GM12878 (cell line): ENCODE data around the gene SELENOV. TPM values are rescaled to one million over a fixed set of nuclear protein-coding genes. Genes with fewer than 3 reads are reported as not detected.
A peak's percentile ranks its signal among the peaks of the same experiment; 100 is the strongest.

Experiments
- ATAC-seq: fragments of 200-7000 bp; cut with Tn5 transposase; 3 replicates; pipeline ENCODE4 v1.9.1; 2020; ENCODE audit warnings: mild to moderate bottlenecking, moderate library complexity
- BruUV-seq: library from RNA; stranded (reverse); fragments of 400-500 nt; replicated peaks from 2 replicates; lab custom pipeline; 2021; lab: Mats Ljungman, UMichigan
- CTCF ChIA-PET: fragments of 300-600 bp; sonication (Branson Sonifier 250); formaldehyde crosslinking; extraction: SDS; loops from one replicate; lab custom pipeline; 2021; ENCODE audit warnings: inconsistent platforms; lab: Yijun Ruan, JAX
- POLR2A ChIA-PET: fragments of 350-600 bp; formaldehyde crosslinking; extraction: SDS; loops from one replicate; lab custom pipeline; 2021; ENCODE audit warnings: inconsistent platforms; lab: Charles Lee
- RAD21 ChIA-PET: fragments of 300-600 bp; sonication (Branson Sonifier 250); formaldehyde crosslinking; loops from one replicate; lab custom pipeline; 2023; ENCODE audit warnings: antibody characterized with exemption; ENCODE audit not compliant: unreplicated experiment; lab: Charles Lee
- SMC1A ChIA-PET: fragments of 300-600 bp; sonication (Branson Sonifier 250); formaldehyde crosslinking; loops from one replicate; lab custom pipeline; 2023; ENCODE audit not compliant: unreplicated experiment, uncharacterized antibody; lab: Charles Lee
- DNase-seq: peaks from one replicate; pipeline ENCODE4 v3.0.0-alpha.2; 2011; ENCODE audit warnings: low read depth, low spot score
- FAIRE-seq: peaks from 3 replicates; lab custom pipeline; 2011; peaks lifted over from hg19 to GRCh38; lab: Jason Lieb, UNC
- H2AFZ ChIP-seq: 2 replicates; pipeline ENCODE4 v1.6.0; 2011; ENCODE audit warnings: low read depth, low read length, control low read depth; ENCODE audit not compliant: control insufficient read depth
- H3K27ac ChIP-seq: 2 replicates; pipeline ENCODE4 v1.5.1; 2011; ENCODE audit warnings: control low read depth; ENCODE audit not compliant: control insufficient read depth, insufficient read depth
- H3K27me3 ChIP-seq, 2 experiments: replicated peaks in 1 of 2; 2 replicates each; pipeline versions ENCODE4 v1.6.0 to v1.6.1; 2011; ENCODE audit warnings: low read length in 1 of 2; ENCODE audit not compliant: control insufficient read depth in 2 of 2, insufficient read depth in 2 of 2
- H3K36me3 ChIP-seq, 2 experiments: 2 replicates each; pipeline ENCODE4 v1.5.1; 2011; ENCODE audit warnings: low read length in 1 of 2; ENCODE audit not compliant: control insufficient read depth in 2 of 2, insufficient read depth in 2 of 2
- H3K4me1 ChIP-seq: 2 replicates; pipeline ENCODE4 v1.6.1; 2011; ENCODE audit warnings: mild to moderate bottlenecking, low read length, moderate library complexity, mixed read lengths; ENCODE audit not compliant: control insufficient read depth, insufficient read depth
- H3K4me2 ChIP-seq: 2 replicates; pipeline ENCODE4 v1.6.0; 2011; ENCODE audit warnings: control low read depth; ENCODE audit not compliant: control insufficient read depth, insufficient read depth
- H3K4me3 ChIP-seq: fragments of 200-600 bp; sonication (generic); 2 replicates; pipeline ENCODE4 v1.5.1; 2016
- H3K79me2 ChIP-seq: 2 replicates; pipeline ENCODE4 v1.6.0; 2011; ENCODE audit warnings: low read length; ENCODE audit not compliant: control insufficient read depth, insufficient read depth
- H3K9ac ChIP-seq: 2 replicates; pipeline ENCODE4 v1.8.0; 2011; ENCODE audit warnings: low read length, control low read depth, mixed read lengths; ENCODE audit not compliant: control insufficient read depth, insufficient read depth
- H3K9me3 ChIP-seq: replicated peaks from 3 replicates; pipeline ENCODE4 v1.5.1; 2011; ENCODE audit warnings: mild to moderate bottlenecking, low read length; ENCODE audit not compliant: control insufficient read depth, insufficient read depth
- H4K20me1 ChIP-seq: 2 replicates; pipeline ENCODE4 v1.6.0; 2011; ENCODE audit not compliant: control insufficient read depth, insufficient read depth
- BCLAF1 ChIP-seq: fragments of 450-650 bp; IDR thresholded peaks from 2 replicates; pipeline ENCODE4 v1.6.1; 2017; ENCODE audit warnings: antibody characterized with exemption, mild to moderate bottlenecking, moderate library complexity
- FOS ChIP-seq: IDR thresholded peaks from 3 replicates; pipeline ENCODE4 v1.6.1; 2011; ENCODE audit warnings: borderline replicate concordance; ENCODE audit not compliant: insufficient read length; ENCODE audit errors: extremely low read depth
- IKZF2 ChIP-seq, 2 experiments: fragments of 450-650 bp; IDR thresholded peaks; 2 replicates each; pipeline ENCODE4 v1.6.1; 2017; ENCODE audit warnings: mild to moderate bottlenecking in 2 of 2, moderate library complexity in 2 of 2
- NFYB ChIP-seq: IDR thresholded peaks from 2 replicates; pipeline ENCODE4 v1.6.1; 2011; ENCODE audit warnings: low read depth, mild to moderate bottlenecking, low read length, improper control_type of control experiment, moderate library complexity; ENCODE audit not compliant: insufficient read depth
- REST ChIP-seq: IDR thresholded peaks from 2 replicates; pipeline ENCODE4 v1.6.1; 2012; ENCODE audit warnings: mild to moderate bottlenecking, low read depth, low read length
- RUNX3 ChIP-seq: IDR thresholded peaks from 2 replicates; pipeline ENCODE4 v1.6.1; 2012; ENCODE audit warnings: low read length, inconsistent platforms
- ZNF274 ChIP-seq: IDR thresholded peaks from one replicate; pipeline ENCODE4 v1.8.0; 2011; ENCODE audit not compliant: insufficient read length, insufficient read depth
- ZNF622 ChIP-seq: fragments of 450-650 bp; IDR thresholded peaks from 2 replicates; pipeline ENCODE4 v1.6.1; 2017; ENCODE audit warnings: mild to moderate bottlenecking, inconsistent platforms
- WGBS: methylation state at CpG from one replicate; pipeline ENCODE4 v1.1.6; 2016; ENCODE audit warnings: low lambda C conversion rate; ENCODE audit not compliant: insufficient replicate concordance, insufficient coverage; ENCODE audit errors: missing lambda C conversion rate; 5-methylcytosine and 5-hydroxymethylcytosine counted together
- in situ Hi-C: fragments of 300-500 bp; cut with MboI; formaldehyde crosslinking; loops from 9 replicates; pipeline ENCODE4 v1.14.3; 2018; ENCODE audit warnings: mixed read lengths
- intact Hi-C: fragments of 100-400 bp; cut with micrococcal nuclease; formaldehyde crosslinking; loops from one replicate; pipeline ENCODE4 v1.14.2; 2022; ENCODE audit not compliant: unreplicated experiment
- polyA plus RNA-seq, 11 experiments: library from polyadenylated mRNA; depleted of rRNA in 4 of 11; unstranded in 6 of 11; stranded (reverse) in 5 of 11; fragments of >200 nt; fragmentation: Nextera tagmentation in 4 of 11; fragmentation: Illumina TruSeq in 1 of 11; extraction: Ambion mirVana in 4 of 11; extraction: Trizol in 1 of 11; gene quantifications; 1 replicate in 1 of 11; 2 replicates in 10 of 11; pipeline versions ENCODE4 v1.2.1 to v1.2.3, GENCODE V29; 2011 to 2016; ENCODE audit warnings: inconsistent platforms in 2 of 11, missing spikeins in 2 of 11, low read depth in 1 of 11
- total RNA-seq, 4 experiments: library from RNA; depleted of rRNA in 3 of 4; stranded (reverse); fragments of >200 nt in 3 of 4; fragmentation: Illumina TruSeq in 1 of 4; extraction: Trizol in 1 of 4; gene quantifications; 2 replicates each; pipeline versions ENCODE4 v1.2.1 to v1.2.3, GENCODE V29; 2013 to 2021

SELENOV gene
- total and polyA plus RNA-seq, 10 of the 15 experiments (the other 5 are each of a cell fraction or from before 2014, with no cell fraction given) = not detected

- TF ChIP-seq REST (peak; percentile 72), ZNF622 (no peak)
- in situ Hi-C loops (no loop called here), intact Hi-C loops (no loop called here)
- H3K4me3 ChIP-seq = no peak overlapping the region
- no peaks in the 10 kb centered on the region for H3K79me2 ChIP-seq
- no peak for DNase-seq
- H3K9me3 ChIP-seq = no peaks in the 10 kb centered on the region
- POLR2A ChIA-PET = no interaction called here
- no peaks in the 10 kb centered on the region for H4K20me1 ChIP-seq
- WGBS = 15% methylated on average over 3 of the region's 3 CpGs
- ATAC-seq = no peak
- no peak overlapping the region for H3K27ac ChIP-seq
- RAD21 ChIA-PET = interaction anchor here (1.4 kb wide), 1 partner anchor 105 kb away, joined by 3 read pairs; no protein-coding TSS in a partner anchor
- CTCF ChIA-PET = no interaction called here
- no TSS peak for BruUV-seq
- SMC1A ChIA-PET = no interaction called here
- no peaks in the 10 kb centered on the region for H3K4me1 ChIP-seq
- H3K9ac ChIP-seq = no peak overlapping the region
- no peaks in the 10 kb centered on the region for H3K27me3 ChIP-seq
- no peak overlapping the region for H2AFZ ChIP-seq
- H3K36me3 ChIP-seq = no peaks in the 10 kb centered on the region
- no peak for FAIRE-seq
- H3K4me2 ChIP-seq = no peak overlapping the region
These were observed 51.1 kb downstream of the SELENOV start for GRCh38 chr19:39566064-39566463.

- Histone ChIP-seq H3K9ac (no peak overlapping the region), H3K27me3 (no peaks in the 10 kb centered on the region), H3K4me2 (no peak overlapping the region), H4K20me1 (no peaks in the 10 kb centered on the region), H3K4me1 (no peaks in the 10 kb centered on the region), H3K9me3 (no peaks in the 10 kb centered on the region), H3K4me3 (no peak overlapping the region), H3K36me3 (no peaks in the 10 kb centered on the region), H3K79me2 (no peaks in the 10 kb centered on the region), H3K27ac (no peak overlapping the region), H2AFZ (no peak overlapping the region)
- RAD21 ChIA-PET = no interaction called here
- no TSS peak for BruUV-seq
- no peak for FAIRE-seq
- no peak for ATAC-seq
- SMC1A ChIA-PET = no interaction called here
- WGBS = 21% methylated on average over 3 of the region's 3 CpGs
- no peak for DNase-seq
- in situ Hi-C loops = no loop called here
- TF ChIP-seq NFYB (no peak), ZNF274 (no peak), RUNX3 (no peak), BCLAF1 (no peak), IKZF2 (IDR thresholded peaks at IDR 0.05) (no peak), FOS (no peak)
- intact Hi-C loops = no loop called here
- POLR2A ChIA-PET = no interaction called here
- CTCF ChIA-PET = no interaction called here
These were observed 53.7 kb downstream of the SELENOV start for GRCh38 chr19:39568604-39569003.
